Astrocyte (in vitro differentiated cells and primary cell): ENCODE data around the gene IL1RAPL2. TPM values are rescaled to one million over a fixed set of nuclear protein-coding genes. Genes with fewer than 3 reads are reported as not detected.
A peak's percentile ranks its signal among the peaks of the same experiment; 100 is the strongest.

ENCODE experiments used
- DNase-seq: peaks from one replicate; pipeline ENCODE4 v3.0.0-alpha.2; 2010; ENCODE audit warnings: low read depth
- FAIRE-seq: peaks from 2 replicates; lab custom pipeline; 2011; peaks lifted over from hg19 to GRCh38; lab: Jason Lieb, UNC
- H2AFZ ChIP-seq: 2 replicates; pipeline ENCODE4 v1.6.0; 2012; ENCODE audit warnings: low read depth, low read length, inconsistent platforms
- H3K27ac ChIP-seq: 2 replicates; pipeline ENCODE4 v1.5.1; 2011; ENCODE audit warnings: low read depth, low read length, inconsistent platforms
- H3K27me3 ChIP-seq: 2 replicates; pipeline ENCODE4 v1.6.0; 2011; ENCODE audit warnings: low read length, inconsistent platforms; ENCODE audit not compliant: insufficient read depth
- H3K36me3 ChIP-seq: 2 replicates; pipeline ENCODE4 v1.5.1; 2011; ENCODE audit warnings: low read length, inconsistent platforms; ENCODE audit not compliant: insufficient read depth
- H3K4me1 ChIP-seq: 2 replicates; pipeline ENCODE4 v1.5.1; 2011; ENCODE audit warnings: low read length, inconsistent platforms; ENCODE audit not compliant: insufficient read depth
- H3K4me2 ChIP-seq: 2 replicates; pipeline ENCODE4 v1.6.0; 2012; ENCODE audit warnings: low read length, inconsistent platforms
- H3K4me3 ChIP-seq: 2 replicates; pipeline ENCODE4 v1.5.1; 2011; ENCODE audit warnings: low read depth, mild to moderate bottlenecking, low read length, inconsistent platforms; ENCODE audit not compliant: insufficient read depth
- H3K79me2 ChIP-seq: 2 replicates; pipeline ENCODE4 v1.6.0; 2012; ENCODE audit warnings: mild to moderate bottlenecking, low read length, inconsistent platforms; ENCODE audit not compliant: insufficient read depth
- H3K9ac ChIP-seq: 2 replicates; pipeline ENCODE4 v1.6.0; 2012; ENCODE audit warnings: mild to moderate bottlenecking, low read length, inconsistent platforms
- H3K9me3 ChIP-seq: 2 replicates; pipeline ENCODE4 v1.5.1; 2012; ENCODE audit warnings: low read depth, mild to moderate bottlenecking, low read length, inconsistent platforms; ENCODE audit not compliant: insufficient read depth
- H4K20me1 ChIP-seq: 2 replicates; pipeline ENCODE4 v1.6.0; 2012; ENCODE audit warnings: low read length, inconsistent platforms; ENCODE audit not compliant: insufficient read depth
- H3K27ac Mint-ChIP-seq: one replicate; pipeline ENCODE4 v1.8.0; 2021; ENCODE audit warnings: mild to moderate bottlenecking, mixed read lengths; ENCODE audit not compliant: unreplicated experiment
- H3K27me3 Mint-ChIP-seq: one replicate; pipeline ENCODE4 v1.8.0; 2021; ENCODE audit warnings: low read depth, mixed read lengths; ENCODE audit not compliant: unreplicated experiment
- H3K36me3 Mint-ChIP-seq: one replicate; pipeline ENCODE4 v1.8.0; 2021; ENCODE audit warnings: low read depth, mixed read lengths; ENCODE audit not compliant: unreplicated experiment
- H3K4me1 Mint-ChIP-seq: one replicate; pipeline ENCODE4 v1.8.0; 2021; ENCODE audit warnings: low read depth, mixed read lengths; ENCODE audit not compliant: unreplicated experiment
- H3K4me3 Mint-ChIP-seq: one replicate; pipeline ENCODE4 v1.8.0; 2021; ENCODE audit warnings: mild to moderate bottlenecking, moderate library complexity, mixed read lengths; ENCODE audit not compliant: unreplicated experiment
- H3K9me3 Mint-ChIP-seq: one replicate; pipeline ENCODE4 v1.8.0; 2021; ENCODE audit warnings: mild to moderate bottlenecking, mixed read lengths; ENCODE audit not compliant: unreplicated experiment
- CTCF ChIP-seq: IDR thresholded peaks from 2 replicates; pipeline ENCODE4 v1.5.1; 2011; ENCODE audit warnings: low read depth, mild to moderate bottlenecking, inconsistent platforms, low read length, moderate library complexity; ENCODE audit not compliant: insufficient read depth
- EZH2 ChIP-seq: IDR thresholded peaks from 2 replicates; pipeline ENCODE4 v1.6.1; 2012; ENCODE audit warnings: mild to moderate bottlenecking, low read length, inconsistent platforms; ENCODE audit not compliant: insufficient read depth
- total RNA-seq: library from RNA; stranded (reverse); gene quantifications from 2 replicates; pipeline ENCODE4 v1.2.1, GENCODE V29; 2021

IL1RAPL2 gene
- total RNA-seq, 1 donor from 2014 or later, result 0.16 TPM

DNA sequence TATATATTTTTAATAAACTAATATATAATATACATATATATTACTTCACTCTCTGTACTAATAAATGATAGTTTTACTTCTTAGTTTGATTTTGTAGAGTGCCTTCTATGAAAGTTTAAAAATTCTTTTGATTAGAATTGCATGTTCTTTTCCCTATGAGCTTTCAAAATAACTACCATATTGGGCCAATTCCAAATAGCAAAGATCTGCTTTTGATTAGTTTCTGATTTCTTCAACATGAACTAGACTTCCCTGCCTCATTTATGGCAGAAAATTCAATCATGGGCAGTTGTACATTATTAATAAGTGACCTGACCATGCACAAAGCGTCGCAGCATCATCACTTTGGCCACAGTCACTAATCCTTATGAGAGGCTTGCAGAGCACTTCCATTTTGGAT lies 703.4 kb downstream of the IL1RAPL2 start:
- no peak for TF ChIP-seq EZH2
- TF ChIP-seq CTCF, result no peak
- no peaks in the 10 kb centered on the region for H3K27me3 Mint-ChIP-seq
- Histone ChIP-seq H3K36me3 (no peaks in the 10 kb centered on the region), H4K20me1 (no peaks in the 10 kb centered on the region), H3K4me2 (no peak overlapping the region), H3K79me2 (no peaks in the 10 kb centered on the region), H3K4me1 (no peaks in the 10 kb centered on the region), H3K9ac (no peak overlapping the region), H3K4me3 (no peak overlapping the region), H3K27ac (no peak overlapping the region), H3K9me3 (no peaks in the 10 kb centered on the region), H2AFZ (no peak overlapping the region), H3K27me3 (no peaks in the 10 kb centered on the region)
- no peak overlapping the region for H3K27ac Mint-ChIP-seq
- peaks cover 1% of the 10 kb centered on the region for H3K4me1 Mint-ChIP-seq
- peak; percentile 54 for FAIRE-seq
- no peak for DNase-seq
- H3K36me3 Mint-ChIP-seq, result no peaks in the 10 kb centered on the region
- no peak overlapping the region for H3K4me3 Mint-ChIP-seq
- no peaks in the 10 kb centered on the region for H3K9me3 Mint-ChIP-seq

DNA sequence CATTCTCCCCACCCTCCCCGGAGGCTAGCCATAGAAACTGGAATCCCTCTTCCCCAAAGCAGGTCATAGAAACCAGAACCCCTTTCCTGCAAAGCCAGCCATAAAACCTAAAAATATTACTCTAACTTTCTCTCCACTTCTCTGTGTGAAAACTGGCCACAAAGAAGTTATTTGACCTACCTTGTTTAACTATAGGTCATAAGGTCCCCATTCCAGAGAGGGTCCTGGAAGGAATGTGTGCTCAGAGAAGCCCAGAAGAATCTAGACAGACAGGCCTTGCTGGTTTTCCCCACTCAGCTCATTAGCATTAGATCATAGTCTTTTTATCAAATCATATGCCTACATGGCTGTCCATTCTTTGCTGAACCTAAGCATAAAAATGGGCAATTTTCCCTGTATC lies 707.3 kb downstream of the IL1RAPL2 start:
- H3K36me3 ChIP-seq, result no peaks in the 10 kb centered on the region
- Mint-ChIP-seq H3K4me1 (peaks cover 1% of the 10 kb centered on the region), H3K27ac (no peak overlapping the region), H3K9me3 (no peaks in the 10 kb centered on the region), H3K4me3 (no peak overlapping the region), H3K27me3 (no peaks in the 10 kb centered on the region), H3K36me3 (no peaks in the 10 kb centered on the region)
- FAIRE-seq (peak; percentile 63), DNase-seq (no peak)
- no peaks in the 10 kb centered on the region for H4K20me1 ChIP-seq
- H3K79me2 ChIP-seq, result no peaks in the 10 kb centered on the region
- H2AFZ ChIP-seq, result no peak overlapping the region
- no peaks in the 10 kb centered on the region for H3K9me3 ChIP-seq
- H3K4me2 ChIP-seq, result no peak overlapping the region
- no peaks in the 10 kb centered on the region for H3K4me1 ChIP-seq
- H3K27ac ChIP-seq, result no peak overlapping the region
- H3K4me3 ChIP-seq, result no peak overlapping the region
- no peak overlapping the region for H3K9ac ChIP-seq
- TF ChIP-seq CTCF, result no peak
- no peak for TF ChIP-seq EZH2
- no peaks in the 10 kb centered on the region for H3K27me3 ChIP-seq

DNA sequence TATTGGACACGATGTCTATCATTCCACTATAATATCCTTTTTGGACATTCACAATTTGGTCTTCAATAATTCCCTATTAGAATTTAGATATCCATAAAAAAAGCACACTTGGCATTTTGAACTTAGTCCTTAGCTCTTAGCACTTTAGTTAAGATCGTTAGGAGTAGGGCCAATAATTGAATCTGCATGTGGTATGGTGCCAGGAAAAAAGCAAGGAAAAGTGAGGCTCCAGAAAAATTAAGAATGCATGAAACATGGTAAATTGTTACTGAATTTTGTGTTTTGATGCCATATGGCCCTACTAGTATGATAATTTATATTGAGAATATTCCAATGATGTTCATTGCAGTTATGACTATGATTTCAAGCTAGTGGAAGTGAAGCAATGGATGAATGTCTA lies 708.1 kb downstream of the IL1RAPL2 start:
- Histone ChIP-seq H3K4me1 (no peaks in the 10 kb centered on the region), H3K4me3 (no peak overlapping the region), H4K20me1 (no peaks in the 10 kb centered on the region), H3K9me3 (no peaks in the 10 kb centered on the region), H3K9ac (no peak overlapping the region), H3K79me2 (no peaks in the 10 kb centered on the region), H2AFZ (no peak overlapping the region), H3K27ac (no peak overlapping the region), H3K27me3 (no peaks in the 10 kb centered on the region), H3K36me3 (no peaks in the 10 kb centered on the region), H3K4me2 (no peak overlapping the region)
- H3K27me3 Mint-ChIP-seq, result no peaks in the 10 kb centered on the region
- TF ChIP-seq CTCF (no peak), EZH2 (no peak)
- FAIRE-seq (no peak), DNase-seq (no peak)
- no peak overlapping the region for H3K4me3 Mint-ChIP-seq
- H3K9me3 Mint-ChIP-seq, result no peaks in the 10 kb centered on the region
- H3K36me3 Mint-ChIP-seq, result no peaks in the 10 kb centered on the region
- no peak overlapping the region for H3K27ac Mint-ChIP-seq
- H3K4me1 Mint-ChIP-seq, result peaks cover 1% of the 10 kb centered on the region
